Embryonic facial prominence (tissue), 1 donor: Measurements from ENCODE around the gene MAP3K4.

Experiments used
- DNase-seq: peaks from one replicate; pipeline ENCODE4 v3.0.0-alpha.2; 2016; ENCODE audit errors: extremely low spot score

Gene MAP3K4

GRCh38 chr6:160999516-160999915 lies 7.9 kb downstream of the MAP3K4 start:
- no peak for DNase-seq

DNA sequence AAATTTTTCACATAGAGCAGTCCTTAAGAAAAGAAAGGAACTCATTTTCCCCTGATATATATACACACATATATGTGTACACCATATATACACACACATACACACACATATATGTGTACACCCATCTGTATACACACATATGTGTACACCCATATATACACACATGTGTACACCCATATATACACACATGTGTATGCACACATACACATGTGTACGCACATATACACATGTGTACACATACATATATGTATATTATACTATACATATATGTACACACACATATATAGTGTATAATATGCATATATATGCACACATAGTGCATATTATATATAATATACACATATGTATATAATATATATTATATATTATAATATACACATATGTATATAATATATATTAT lies 9.1 kb downstream of the MAP3K4 start:
- DNase-seq, result no peak

DNA sequence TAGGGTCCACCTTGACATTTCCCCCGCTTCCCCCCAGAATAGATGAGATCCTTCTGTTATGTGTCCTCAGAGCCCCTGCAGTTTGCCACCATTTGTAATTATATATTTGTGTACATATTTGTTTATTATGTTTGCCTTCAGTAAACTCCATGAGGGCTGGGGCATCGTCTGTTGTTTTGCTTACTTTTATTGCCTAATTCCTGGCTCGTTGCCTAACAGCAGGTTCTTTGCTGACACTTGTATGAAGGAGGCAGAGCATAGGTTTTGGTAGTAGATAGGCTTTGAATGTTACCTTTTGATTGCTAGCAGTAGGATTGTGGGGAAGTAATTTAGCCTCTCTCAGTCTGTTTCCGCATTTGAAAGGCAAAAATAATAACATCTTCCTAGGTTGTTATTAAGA lies 9.9 kb downstream of the MAP3K4 start:
- no peak for DNase-seq

DNA sequence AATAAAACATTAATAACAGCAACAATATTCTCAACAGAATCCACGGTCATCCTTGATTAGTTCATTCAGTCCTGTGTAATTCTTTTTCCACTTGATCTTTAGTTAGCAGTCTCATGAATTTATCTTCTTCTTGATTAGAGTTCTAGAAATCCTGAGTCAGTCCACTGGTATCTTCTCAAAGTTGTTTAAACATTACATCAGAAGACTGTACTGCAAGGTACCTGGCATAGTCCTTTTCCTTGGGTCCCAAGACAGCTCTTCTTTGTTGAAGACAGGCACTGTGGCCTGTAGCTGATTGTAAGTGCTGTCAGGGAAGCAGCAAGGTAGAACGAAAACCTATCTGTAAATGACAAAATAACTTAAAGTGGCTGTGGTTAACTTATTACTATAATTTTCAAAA lies 11.8 kb downstream of the MAP3K4 start:
- DNase-seq, result no peak

DNA sequence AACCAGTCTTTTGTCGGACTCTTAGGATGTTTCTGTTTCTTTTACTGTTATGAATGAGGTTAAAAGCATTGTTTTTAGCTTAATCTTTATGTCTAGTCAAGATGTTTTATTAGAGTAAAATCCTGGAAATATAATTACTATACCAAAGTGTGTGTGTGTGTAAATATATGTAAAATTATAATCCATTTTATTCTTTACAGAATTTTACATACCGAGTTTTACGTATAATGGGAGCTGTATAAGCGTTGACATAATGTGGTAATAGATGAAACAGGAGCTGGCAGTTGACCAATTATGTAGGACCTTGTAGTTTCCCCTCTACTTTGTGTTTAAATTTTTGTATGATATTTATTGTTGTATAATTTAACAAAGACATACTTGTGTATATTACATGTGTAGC lies 16.7 kb downstream of the MAP3K4 start:
- no peak for DNase-seq

GRCh38 chr6:161009991-161010390 lies 18.4 kb downstream of the MAP3K4 start:
- no peak for DNase-seq

GRCh38 chr6:161010418-161010817 lies 18.8 kb downstream of the MAP3K4 start:
- DNase-seq, result no peak

- no peak for DNase-seq
These were observed 20.2 kb downstream of the MAP3K4 start for GRCh38 chr6:161011492-161012480.

DNA sequence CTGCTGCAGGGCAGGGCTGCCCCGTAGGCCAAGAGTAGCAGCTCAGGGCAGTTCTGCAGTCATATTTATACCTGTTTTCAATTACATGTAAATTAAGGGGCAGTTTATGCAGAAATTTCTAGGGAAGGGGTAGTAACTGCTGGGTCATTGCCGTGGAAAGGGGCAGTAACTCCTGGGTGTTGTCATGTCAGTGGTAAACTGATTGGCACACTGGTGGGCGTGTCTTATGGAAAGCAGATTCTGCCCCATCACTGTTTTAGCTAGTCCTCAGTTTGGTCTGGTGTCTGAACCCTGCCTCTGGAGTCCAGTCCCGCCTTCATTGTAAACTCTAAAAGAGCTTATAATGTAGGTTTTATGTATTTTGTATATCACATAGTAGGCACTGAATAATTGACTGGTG lies 22.1 kb downstream of the MAP3K4 start:
- DNase-seq, result no peak

- no peak for DNase-seq
These were observed 26.4 kb downstream of the MAP3K4 start for GRCh38 chr6:161017766-161018564.

- DNase-seq, result no peak
These were observed 27.8 kb downstream of the MAP3K4 start for GRCh38 chr6:161019324-161019839.

GRCh38 chr6:161021543-161021942 lies 30.0 kb downstream of the MAP3K4 start:
- DNase-seq, result no peak

DNA sequence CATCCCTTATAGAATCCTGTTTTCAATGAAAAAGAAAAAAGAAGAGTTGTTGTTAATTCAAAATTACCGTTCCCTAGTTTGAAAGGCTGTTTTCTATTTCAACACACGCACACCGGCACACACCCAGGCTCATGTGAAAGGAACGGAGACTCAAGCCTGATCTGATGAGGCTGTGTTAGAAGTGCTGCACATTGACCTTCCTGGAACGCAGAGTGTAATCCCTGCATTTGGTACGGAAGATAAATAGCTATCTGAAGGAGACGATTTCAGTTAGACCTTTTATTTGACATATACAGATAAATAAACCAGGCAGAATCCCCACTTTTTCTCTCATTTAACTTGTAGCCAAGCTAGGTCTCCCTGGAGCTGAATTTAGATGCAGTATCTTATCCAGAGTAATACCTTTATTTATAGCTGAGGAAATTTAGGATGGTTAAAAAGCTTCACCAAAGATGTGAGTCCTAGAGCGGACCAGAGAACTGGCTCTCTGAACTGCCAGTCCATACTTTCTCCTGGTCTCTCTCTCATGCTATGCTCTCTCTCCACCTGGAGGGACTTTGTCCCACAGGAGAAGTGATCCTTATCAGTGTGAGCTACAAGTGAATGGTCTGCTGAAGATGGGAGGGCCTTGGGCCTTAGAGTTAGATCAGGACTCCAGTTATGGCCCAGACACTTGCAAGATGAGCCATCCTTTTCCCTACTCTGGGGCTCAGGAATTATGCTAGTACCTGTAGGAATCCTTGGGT lies 30.6 kb downstream of the MAP3K4 start:
- DNase-seq, result no peak

DNA sequence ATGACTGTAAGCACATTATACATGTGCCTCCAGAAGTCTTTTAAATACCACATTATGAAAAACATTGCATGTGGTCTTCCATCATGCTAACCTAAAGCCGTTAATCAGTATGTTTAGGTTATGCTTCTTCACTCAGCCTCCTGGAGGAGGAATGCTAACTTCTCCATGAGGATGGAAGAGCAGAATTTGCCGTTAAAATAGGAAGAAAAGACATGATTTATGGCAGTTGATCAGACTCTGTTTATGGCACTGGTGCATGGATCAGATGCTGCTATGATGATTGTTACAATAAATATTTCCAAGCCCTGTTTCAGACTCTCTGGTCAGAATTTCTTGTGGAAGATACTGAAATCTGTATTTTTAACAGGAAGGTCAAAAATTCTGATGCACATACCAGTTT lies 31.7 kb downstream of the MAP3K4 start:
- DNase-seq, result no peak

DNA sequence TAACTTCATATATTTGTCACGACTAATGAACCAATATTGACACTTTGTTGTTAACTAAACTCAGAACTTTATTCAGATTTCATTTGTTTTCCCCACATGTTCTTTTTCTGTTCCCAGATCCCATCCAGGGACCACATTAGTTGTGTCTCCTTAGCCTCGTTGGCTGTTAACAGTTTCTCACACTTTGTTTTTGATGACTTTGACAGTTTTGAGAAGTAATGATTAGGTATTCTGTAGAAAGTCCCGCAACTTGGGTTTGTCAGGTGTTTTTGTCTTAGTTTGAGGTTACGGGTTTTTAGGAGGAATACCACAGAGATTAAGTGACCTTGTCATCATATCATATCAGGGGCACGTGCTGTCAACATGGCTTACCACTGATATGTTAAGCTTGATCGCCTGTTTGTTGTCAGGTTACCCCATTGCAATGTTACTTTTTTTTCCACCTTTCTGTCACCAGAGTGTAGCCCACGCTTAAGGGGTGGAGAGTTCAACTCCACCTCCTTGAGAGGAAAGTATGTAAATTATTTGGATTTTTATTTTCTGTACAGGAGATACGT lies 32.9 kb downstream of the MAP3K4 start:
- no peak for DNase-seq

- no peak for DNase-seq
These were observed 35.8 kb downstream of the MAP3K4 start for GRCh38 chr6:161027385-161027784.

DNA sequence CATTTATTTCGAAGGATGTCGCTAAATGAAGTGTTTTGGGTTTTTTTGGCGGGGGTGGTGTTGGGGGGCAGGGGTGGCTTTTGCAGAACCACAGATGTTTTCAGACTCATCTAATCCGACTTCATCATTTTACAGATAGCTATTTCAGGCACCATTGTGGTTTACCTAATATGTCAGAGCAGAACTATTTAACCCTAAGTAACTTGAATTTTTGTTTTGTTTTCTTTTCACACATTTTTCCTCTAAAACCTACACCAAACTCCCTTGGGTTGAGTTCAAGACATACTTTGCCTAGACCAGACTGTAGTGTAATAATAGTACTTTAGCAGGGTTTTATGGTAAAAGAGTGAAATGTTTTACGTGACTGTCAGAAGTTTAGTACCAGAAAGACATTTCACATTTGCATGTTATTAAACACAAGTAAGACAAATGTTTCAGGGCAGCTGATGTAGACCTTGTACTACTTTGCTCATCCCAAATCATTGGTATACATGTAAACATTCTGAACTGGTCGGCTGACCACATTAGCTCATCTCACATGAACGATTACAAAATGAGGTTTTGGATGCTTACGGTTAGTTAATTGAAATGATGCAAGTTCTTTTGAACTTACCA lies 37.7 kb downstream of the MAP3K4 start:
- DNase-seq, result no peak

- no peak for DNase-seq
These were observed 40.3 kb downstream of the MAP3K4 start for GRCh38 chr6:161031721-161032495.

GRCh38 chr6:161033667-161034066 lies 42.1 kb downstream of the MAP3K4 start:
- DNase-seq, result no peak
